ENCODE measurements around the gene USF1. TPM values are rescaled to one million over a fixed set of nuclear protein-coding genes. Genes with fewer than 3 reads are reported as not detected.

The USF1 gene
- total RNA-seq, 1 experiment from 2014 or later: 59.2 TPM

DNA sequence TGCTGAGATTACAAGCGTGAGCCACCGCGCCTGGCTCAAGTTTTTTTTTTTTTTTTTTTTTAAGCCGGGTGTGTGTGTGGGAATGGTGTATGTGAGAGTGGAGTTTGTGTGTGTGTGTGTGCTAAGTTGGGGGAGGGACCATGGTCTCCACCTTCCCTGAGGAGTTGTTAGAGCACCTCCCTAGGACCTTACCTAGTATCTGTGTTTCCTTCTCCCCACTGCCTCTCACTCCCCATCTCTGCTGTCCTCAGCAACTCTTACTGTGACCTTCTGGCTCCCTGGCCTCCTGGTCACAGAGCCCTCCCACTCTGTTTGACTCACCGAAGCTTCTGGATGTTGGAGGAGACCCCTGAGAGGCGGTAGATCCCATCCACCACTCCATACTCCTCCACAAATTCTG is 13.5 kb upstream of the USF1 start:
- peaks cover 8 to 16% of the 10 kb centered on the region in 2 experiments for H3K4me1 Mint-ChIP-seq
- WGBS (ENCODE audit: extremely low coverage, insufficient read length, low lambda C conversion rate): no CpG with 5 or more reads among the region's 6 CpGs
- H3K79me1 ChIP-seq (ENCODE audit: insufficient read depth, low read depth, low read length, poor library complexity, severe bottlenecking): no peaks in the 10 kb centered on the region
- no peaks in the 10 kb centered on the region for H3K9me3 Mint-ChIP-seq
- H3K27ac ChIP-seq (ENCODE audit: insufficient read length, low read depth, low read length): no peak overlapping the region
- H4K91ac ChIP-seq (ENCODE audit: insufficient read length, low read depth, low read length): no peak overlapping the region
- H3K4me2 ChIP-seq (ENCODE audit: insufficient read depth, insufficient read length, low read length): no peak overlapping the region
- no peaks in the 10 kb centered on the region for H3K9me3 ChIP-seq (ENCODE audit: control insufficient read depth, low read depth, low read length)
- H4K5ac ChIP-seq (ENCODE audit: insufficient read length, low read depth, low read length): no peak overlapping the region
- no peak overlapping the region for H3T11ph ChIP-seq (ENCODE audit: low read length)
- peak overlapping the region in 1 of 3 experiments; percentile 80; a peak in 2 of 7 replicates for H3K27ac Mint-ChIP-seq
- no peak overlapping the region for H3K9ac ChIP-seq (ENCODE audit: extremely low read depth, insufficient read length, low read length)
- no peak for DNase-seq
- H3K4me3 Mint-ChIP-seq: no peak overlapping the region
- no peaks in the 10 kb centered on the region for H3K23me2 ChIP-seq (ENCODE audit: insufficient read length, low read depth, low read length, poor library complexity, severe bottlenecking)
- no peak overlapping the region for H3K56ac ChIP-seq (ENCODE audit: insufficient read length, low read depth, low read length)
- H2BK15ac ChIP-seq (ENCODE audit: low read depth, low read length): no peak overlapping the region
- H4K20me1 ChIP-seq (ENCODE audit: control insufficient read depth, insufficient read depth, insufficient read length): no peaks in the 10 kb centered on the region
- no peak overlapping the region for H4K8ac ChIP-seq (replicated peaks; ENCODE audit: insufficient read length, low read depth, low read length)
- H3K36me3 Mint-ChIP-seq (ENCODE audit: insufficient read depth in 1 of 3, low read depth in 3 of 3): no peaks in the 10 kb centered on the region
- no peak overlapping the region for H2BK120ac ChIP-seq (ENCODE audit: low read depth, low read length, poor library complexity, severe bottlenecking)
- H3K4me1 ChIP-seq (ENCODE audit: insufficient read depth, low read length): no peaks in the 10 kb centered on the region; the same call in 1 of the 2 replicates
- H2BK20ac ChIP-seq (ENCODE audit: low read depth, low read length, poor library complexity, severe bottlenecking): no peak overlapping the region
- H2BK12ac ChIP-seq (ENCODE audit: insufficient read length, low read depth, low read length): no peak overlapping the region
- H3K23ac ChIP-seq (ENCODE audit: insufficient read length, low read depth, low read length): no peak overlapping the region
- H2BK5ac ChIP-seq (ENCODE audit: insufficient read length, low read length): no peak overlapping the region
- H3K4ac ChIP-seq (ENCODE audit: low read depth, low read length): no peak overlapping the region
- H3K79me2 ChIP-seq (ENCODE audit: insufficient read depth, low read length): no peaks in the 10 kb centered on the region
- no peak overlapping the region for H3K18ac ChIP-seq (ENCODE audit: insufficient read length, low read depth, low read length)
- no peaks in the 10 kb centered on the region; the same call in 1 of the 2 replicates for H3K27me3 ChIP-seq (ENCODE audit: insufficient read depth, low read length)
- H3K14ac ChIP-seq (ENCODE audit: insufficient read depth, low read length): no peak overlapping the region
- no peak overlapping the region for H2AK5ac ChIP-seq (ENCODE audit: insufficient read length, low read length)
- H2AFZ ChIP-seq (ENCODE audit: low read length): no peak overlapping the region
- TF ChIP-seq, protein P1, sequence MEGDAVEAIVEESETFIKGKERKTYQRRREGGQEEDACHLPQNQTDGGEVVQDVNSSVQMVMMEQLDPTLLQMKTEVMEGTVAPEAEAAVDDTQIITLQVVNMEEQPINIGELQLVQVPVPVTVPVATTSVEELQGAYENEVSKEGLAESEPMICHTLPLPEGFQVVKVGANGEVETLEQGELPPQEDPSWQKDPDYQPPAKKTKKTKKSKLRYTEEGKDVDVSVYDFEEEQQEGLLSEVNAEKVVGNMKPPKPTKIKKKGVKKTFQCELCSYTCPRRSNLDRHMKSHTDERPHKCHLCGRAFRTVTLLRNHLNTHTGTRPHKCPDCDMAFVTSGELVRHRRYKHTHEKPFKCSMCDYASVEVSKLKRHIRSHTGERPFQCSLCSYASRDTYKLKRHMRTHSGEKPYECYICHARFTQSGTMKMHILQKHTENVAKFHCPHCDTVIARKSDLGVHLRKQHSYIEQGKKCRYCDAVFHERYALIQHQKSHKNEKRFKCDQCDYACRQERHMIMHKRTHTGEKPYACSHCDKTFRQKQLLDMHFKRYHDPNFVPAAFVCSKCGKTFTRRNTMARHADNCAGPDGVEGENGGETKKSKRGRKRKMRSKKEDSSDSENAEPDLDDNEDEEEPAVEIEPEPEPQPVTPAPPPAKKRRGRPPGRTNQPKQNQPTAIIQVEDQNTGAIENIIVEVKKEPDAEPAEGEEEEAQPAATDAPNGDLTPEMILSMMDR (conservative IDR thresholded peaks at IDR 0.05): no peak
- peaks cover 3% of the 10 kb centered on the region for H3K27me3 Mint-ChIP-seq (ENCODE audit: low read depth)
